Body of pancreas (tissue), 4 donors: Measurements from ENCODE around the gene PAWR.

Experiments
- CTCF ChIP-seq, 7 experiments: fragments of 450-650 bp in 4 of 7; fragments of 200-600 bp in 3 of 7; sonication (generic) in 3 of 7; IDR thresholded peaks; one replicate each; pipeline ENCODE4 v1.5.1; 2016 to 2019; ENCODE audit warnings: antibody characterized with exemption in 7 of 7
- POLR2A ChIP-seq, 3 donors: fragments of 450-650 bp; IDR thresholded peaks; one replicate each; pipeline ENCODE4 v1.6.1; 2016; ENCODE audit warnings: antibody characterized with exemption in 3 of 3, mild to moderate bottlenecking in 2 of 3

- TF ChIP-seq CTCF (IDR thresholded peaks at IDR 0.05) (no peak), POLR2A (IDR thresholded peaks at IDR 0.05) (no peak)
Measured at GRCh38 chr12:79595273-79595672, 95.5 kb downstream of the PAWR start.
